Thoracic aorta (tissue), 2 donors: ENCODE results near the gene DNAH10. TPM values are rescaled to one million over a fixed set of nuclear protein-coding genes. Genes with fewer than 3 reads are reported as not detected.

Experiments used
- ATAC-seq: fragments of 150-250 bp; one replicate; pipeline ENCODE4 v1.8.0; 2017; ENCODE audit warnings: low read depth; ENCODE audit not compliant: insufficient number of reproducible peaks, low FRiP score
- DNase-seq: peaks from one replicate; pipeline ENCODE4 v3.0.0-alpha.2; 2020; ENCODE audit warnings: low spot score
- H3K27ac ChIP-seq, 2 donors: fragments of 200-600 bp; sonication (generic); 1 replicate in 1 of 2; 2 replicates in 1 of 2; pipeline ENCODE4 v1.5.1; 2016; ENCODE audit warnings: mild to moderate bottlenecking in 2 of 2, moderate library complexity in 2 of 2
- H3K27me3 ChIP-seq: fragments of 200-600 bp; sonication (generic); replicated peaks from 2 replicates; pipeline ENCODE4 v1.6.0; 2016; ENCODE audit warnings: mild to moderate bottlenecking; ENCODE audit not compliant: insufficient read depth
- H3K36me3 ChIP-seq: fragments of 200-600 bp; sonication (generic); one replicate; pipeline ENCODE4 v1.5.1; 2016
- H3K4me1 ChIP-seq, 2 donors: fragments of 200-600 bp; sonication (generic); 1 replicate in 1 of 2; 2 replicates in 1 of 2; pipeline versions ENCODE4 v1.5.1 to v1.6.0; 2016; ENCODE audit warnings: low read depth in 2 of 2, mild to moderate bottlenecking in 1 of 2; ENCODE audit not compliant: control insufficient read depth in 1 of 2
- H3K4me3 ChIP-seq: fragments of 200-600 bp; sonication (generic); 2 replicates; pipeline ENCODE4 v1.5.1; 2016; ENCODE audit warnings: mild to moderate bottlenecking
- H3K9me3 ChIP-seq: fragments of 200-600 bp; sonication (generic); 2 replicates; pipeline ENCODE4 v1.5.1; 2016
- CTCF ChIP-seq: fragments of 200-600 bp; sonication (generic); IDR thresholded peaks from one replicate; pipeline ENCODE4 v1.5.1; 2019; ENCODE audit warnings: antibody characterized with exemption
- total RNA-seq, 2 donors: library from RNA; depleted of rRNA; stranded (reverse); fragments of >200 nt; gene quantifications; one replicate each; pipeline versions ENCODE4 v1.1.0 to v1.2.3, GENCODE V29; 2016

DNAH10 gene
- total RNA-seq, 2 donors from 2014 or later: under 0.01 to 0.14 TPM

- H3K27me3 ChIP-seq: no peaks in the 10 kb centered on the region
- ATAC-seq: no peak
- no peak for TF ChIP-seq CTCF
Measured at GRCh38 chr12:123882161-123882705, 120.1 kb downstream of the DNAH10 start.

GRCh38 chr12:123886258-123886657 is 124.2 kb downstream of the DNAH10 start:
- Histone ChIP-seq H3K27me3 (no peaks in the 10 kb centered on the region), H3K4me1 (no peaks in the 10 kb centered on the region), H3K27ac (no peak overlapping the region), H3K36me3 (no peaks in the 10 kb centered on the region), H3K9me3 (no peaks in the 10 kb centered on the region), H3K4me3 (no peak overlapping the region)
- no peak for DNase-seq
- no peak for TF ChIP-seq CTCF
- ATAC-seq: no peak

More at GRCh38 chr12:123882161-123882705, 120.1 kb downstream of the DNAH10 start:
- DNase-seq: no peak
- Histone ChIP-seq H3K27ac (no peak overlapping the region), H3K9me3 (no peaks in the 10 kb centered on the region), H3K36me3 (no peaks in the 10 kb centered on the region), H3K4me3 (no peak overlapping the region), H3K4me1 (no peaks in the 10 kb centered on the region)

GRCh38 chr12:123886931-123887582 is 125.0 kb downstream of the DNAH10 start:
- no peaks in the 10 kb centered on the region for H3K4me1 ChIP-seq
- no peaks in the 10 kb centered on the region for H3K27me3 ChIP-seq
- no peaks in the 10 kb centered on the region for H3K9me3 ChIP-seq
- H3K36me3 ChIP-seq: no peaks in the 10 kb centered on the region
- no peak overlapping the region for H3K4me3 ChIP-seq
- ATAC-seq: no peak
- DNase-seq: no peak
- no peak overlapping the region for H3K27ac ChIP-seq
- no peak for TF ChIP-seq CTCF

GRCh38 chr12:123888989-123889388 is 126.9 kb downstream of the DNAH10 start:
- ATAC-seq: no peak
- no peak for DNase-seq
- H3K9me3 ChIP-seq: no peaks in the 10 kb centered on the region

More at GRCh38 chr12:123888989-123889388, 126.9 kb downstream of the DNAH10 start:
- Histone ChIP-seq H3K4me3 (no peak overlapping the region), H3K36me3 (no peaks in the 10 kb centered on the region), H3K4me1 (no peaks in the 10 kb centered on the region), H3K27ac (no peak overlapping the region), H3K27me3 (no peaks in the 10 kb centered on the region)
- TF ChIP-seq CTCF: no peak
